H9 (cell line): Measurements from ENCODE around the gene PRDX2. TPM values are rescaled to one million over a fixed set of nuclear protein-coding genes. Genes with fewer than 3 reads are reported as not detected.

Experiments used
- DNase-seq: peaks from one replicate; pipeline ENCODE4 v3.0.0-alpha.2; 2017
- H2AFZ ChIP-seq: one replicate; pipeline ENCODE4 v1.6.1; 2013; ENCODE audit warnings: mild to moderate bottlenecking, low read length, control low read depth, moderate library complexity
- H2AK5ac ChIP-seq: 2 replicates; pipeline ENCODE4 v1.6.1; 2013; ENCODE audit warnings: low read length, control low read depth, mixed read lengths; ENCODE audit not compliant: insufficient read length
- H2BK120ac ChIP-seq: one replicate; pipeline ENCODE4 v1.6.1; 2013; ENCODE audit warnings: low read depth, mild to moderate bottlenecking, low read length, control low read depth, inconsistent platforms; ENCODE audit not compliant: poor library complexity, severe bottlenecking
- H2BK12ac ChIP-seq: 2 replicates; pipeline ENCODE4 v1.6.1; 2013; ENCODE audit warnings: low read length, control low read depth, mixed read lengths, low read depth; ENCODE audit not compliant: insufficient read length
- H2BK15ac ChIP-seq: 2 replicates; pipeline ENCODE4 v1.6.1; 2013; ENCODE audit warnings: low read depth, low read length, control low read depth
- H2BK20ac ChIP-seq: one replicate; pipeline ENCODE4 v1.6.1; 2013; ENCODE audit warnings: low read depth, mild to moderate bottlenecking, low read length, control low read depth, inconsistent platforms; ENCODE audit not compliant: poor library complexity, severe bottlenecking
- H2BK5ac ChIP-seq: 2 replicates; pipeline ENCODE4 v1.6.1; 2013; ENCODE audit warnings: low read length, control low read depth, mixed read lengths; ENCODE audit not compliant: insufficient read length
- H3K14ac ChIP-seq: 2 replicates; pipeline ENCODE4 v1.6.1; 2013; ENCODE audit warnings: low read length, control low read depth; ENCODE audit not compliant: insufficient read depth
- H3K18ac ChIP-seq: 2 replicates; pipeline ENCODE4 v1.6.1; 2013; ENCODE audit warnings: low read depth, mild to moderate bottlenecking, mixed read lengths, low read length, control low read depth; ENCODE audit not compliant: insufficient read length
- H3K23ac ChIP-seq: 2 replicates; pipeline ENCODE4 v1.6.1; 2013; ENCODE audit warnings: low read length, control low read depth, mixed read lengths, low read depth; ENCODE audit not compliant: insufficient read length
- H3K23me2 ChIP-seq: 2 replicates; pipeline ENCODE4 v1.6.1; 2013; ENCODE audit warnings: low read depth, mild to moderate bottlenecking, mixed read lengths, low read length, control low read depth; ENCODE audit not compliant: insufficient read length, poor library complexity, severe bottlenecking
- H3K27ac ChIP-seq: 2 replicates; pipeline ENCODE4 v1.5.1; 2013; ENCODE audit warnings: low read length, control low read depth, mixed read lengths, low read depth; ENCODE audit not compliant: insufficient read length
- H3K27me3 ChIP-seq: 2 replicates; pipeline ENCODE4 v1.6.1; 2013; ENCODE audit warnings: low read length, control low read depth, inconsistent platforms; ENCODE audit not compliant: insufficient read depth
- H3K4ac ChIP-seq: 2 replicates; pipeline ENCODE4 v1.6.1; 2013; ENCODE audit warnings: low read depth, mild to moderate bottlenecking, control low read depth, inconsistent platforms, low read length, moderate library complexity
- H3K4me1 ChIP-seq: 2 replicates; pipeline ENCODE4 v1.6.1; 2013; ENCODE audit warnings: low read length, control low read depth, inconsistent platforms; ENCODE audit not compliant: insufficient read depth
- H3K4me2 ChIP-seq: 2 replicates; pipeline ENCODE4 v1.6.1; 2013; ENCODE audit warnings: low read length, control low read depth, mixed read lengths; ENCODE audit not compliant: insufficient read length, insufficient read depth
- H3K56ac ChIP-seq: 2 replicates; pipeline ENCODE4 v1.6.1; 2013; ENCODE audit warnings: low read depth, mild to moderate bottlenecking, mixed read lengths, low read length, control low read depth; ENCODE audit not compliant: insufficient read length
- H3K79me1 ChIP-seq: 2 replicates; pipeline ENCODE4 v1.6.1; 2013; ENCODE audit warnings: low read depth, mild to moderate bottlenecking, moderate library complexity, low read length, control low read depth, inconsistent platforms; ENCODE audit not compliant: insufficient read depth, poor library complexity, severe bottlenecking
- H3K79me2 ChIP-seq: 2 replicates; pipeline ENCODE4 v1.6.1; 2013; ENCODE audit warnings: low read length, control low read depth, inconsistent platforms; ENCODE audit not compliant: insufficient read depth
- H3K9ac ChIP-seq: 2 replicates; pipeline ENCODE4 v1.6.1; 2013; ENCODE audit warnings: low read length, control low read depth, mixed read lengths; ENCODE audit not compliant: insufficient read length; ENCODE audit errors: extremely low read depth
- H3K9me3 ChIP-seq: one replicate; pipeline ENCODE4 v1.6.1; 2013; ENCODE audit warnings: low read depth, low read length, inconsistent platforms; ENCODE audit not compliant: control insufficient read depth
- H3T11ph ChIP-seq: one replicate; pipeline ENCODE4 v1.6.1; 2013; ENCODE audit warnings: mild to moderate bottlenecking, low read length, control low read depth, inconsistent platforms
- H4K20me1 ChIP-seq: one replicate; pipeline ENCODE4 v1.6.1; 2013; ENCODE audit not compliant: control insufficient read depth, insufficient read length, insufficient read depth
- H4K5ac ChIP-seq: 2 replicates; pipeline ENCODE4 v1.6.1; 2013; ENCODE audit warnings: low read depth, mild to moderate bottlenecking, mixed read lengths, low read length, control low read depth; ENCODE audit not compliant: insufficient read length
- H4K8ac ChIP-seq: replicated peaks from 2 replicates; pipeline ENCODE4 v1.6.1; 2013; ENCODE audit warnings: low read length, control low read depth, mixed read lengths, low read depth; ENCODE audit not compliant: insufficient read length
- H4K91ac ChIP-seq: 2 replicates; pipeline ENCODE4 v1.6.1; 2013; ENCODE audit warnings: low read depth, mild to moderate bottlenecking, moderate library complexity, mixed read lengths, low read length, control low read depth; ENCODE audit not compliant: insufficient read length
- H3K27ac Mint-ChIP-seq, 3 experiments: 2 replicates in 2 of 3; 3 replicates in 1 of 3; pipeline ENCODE4 v1.8.0; 2020 to 2021; ENCODE audit warnings: mixed read lengths in 3 of 3, mild to moderate bottlenecking in 1 of 3, moderate library complexity in 1 of 3
- H3K27me3 Mint-ChIP-seq: 2 replicates; pipeline ENCODE4 v1.8.0; 2021; ENCODE audit warnings: low read depth, mild to moderate bottlenecking, moderate library complexity, mixed read lengths
- H3K36me3 Mint-ChIP-seq, 3 experiments: 2 replicates in 2 of 3; 3 replicates in 1 of 3; pipeline ENCODE4 v1.8.0; 2020 to 2021; ENCODE audit warnings: low read depth in 3 of 3, mixed read lengths in 3 of 3; ENCODE audit not compliant: insufficient read depth in 1 of 3
- H3K4me1 Mint-ChIP-seq, 2 experiments: 2 replicates each; pipeline ENCODE4 v1.8.0; 2020; ENCODE audit warnings: mixed read lengths in 2 of 2
- H3K4me3 Mint-ChIP-seq, 2 experiments: 2 replicates in 1 of 2; 3 replicates in 1 of 2; pipeline ENCODE4 v1.8.0; 2020 to 2021; ENCODE audit warnings: mild to moderate bottlenecking in 2 of 2, mixed read lengths in 2 of 2, moderate library complexity in 1 of 2
- H3K9me3 Mint-ChIP-seq, 2 experiments: 2 replicates in 1 of 2; 3 replicates in 1 of 2; pipeline ENCODE4 v1.8.0; 2020; ENCODE audit warnings: mild to moderate bottlenecking in 2 of 2, mixed read lengths in 2 of 2, moderate library complexity in 1 of 2
- CTCF ChIP-seq: fragments of 200-600 bp; sonication (generic); conservative IDR thresholded peaks from 3 replicates; pipeline ENCODE4 v1.8.0; 2021; ENCODE audit warnings: antibody characterized with exemption, mild to moderate bottlenecking
- WGBS: extraction: QIAGEN DNeasy Blood & Tissue Kit; methylation state at CpG from one replicate; pipeline ENCODE4 v1.1.7; 2013; ENCODE audit warnings: missing lambda C conversion rate, low lambda C conversion rate, mixed read lengths; ENCODE audit not compliant: insufficient read length; ENCODE audit errors: extremely low coverage; 5-methylcytosine and 5-hydroxymethylcytosine counted together
- total RNA-seq: library from RNA; stranded (reverse); gene quantifications from 2 replicates; pipeline ENCODE4 v1.2.1, GENCODE V29; 2021

Gene PRDX2
- total RNA-seq, 1 experiment from 2014 or later = 468 TPM

GRCh38 chr19:12773571-12773970 lies 28.0 kb downstream of the PRDX2 start:
- Histone ChIP-seq H3K4me2 (no peak overlapping the region), H3K79me2 (no peaks in the 10 kb centered on the region), H3K23ac (no peak overlapping the region), H4K5ac (no peak overlapping the region), H3K27me3 (no peaks in the 10 kb centered on the region), H2BK5ac (no peak overlapping the region), H2BK20ac (no peak overlapping the region), H3K23me2 (peaks cover 12% of the 10 kb centered on the region), H3K27ac (no peak overlapping the region), H4K8ac (no peak overlapping the region), H2BK15ac (no peak overlapping the region), H4K20me1 (no peaks in the 10 kb centered on the region), H3K4ac (no peak overlapping the region), H3K4me1 (no peaks in the 10 kb centered on the region; the same call in 1 of the 2 replicates), H3K18ac (no peak overlapping the region), H2BK12ac (no peak overlapping the region), H3K56ac (no peak overlapping the region), H2AFZ (no peak overlapping the region), H3K9ac (no peak overlapping the region), H3T11ph (no peak overlapping the region), H3K79me1 (no peaks in the 10 kb centered on the region), H3K9me3 (no peaks in the 10 kb centered on the region), H4K91ac (no peak overlapping the region), H2BK120ac (no peak overlapping the region), H2AK5ac (no peak overlapping the region), H3K14ac (no peak overlapping the region)
- no peak for DNase-seq
- no CpG with 5 or more reads among the region's 2 CpGs for WGBS
- TF ChIP-seq CTCF = peak; percentile 34; the same call in 2 of the 3 replicates
- Mint-ChIP-seq H3K36me3 (peaks cover 16 to 25% (median 23%) of the 10 kb centered on the region in 3 experiments), H3K27me3 (no peaks in the 10 kb centered on the region), H3K4me1 (peaks cover 24 to 26% of the 10 kb centered on the region in 2 experiments), H3K9me3 (no peaks in the 10 kb centered on the region), H3K27ac (peak overlapping the region in 1 of 3 experiments; percentile 42; a peak in 1 of 7 replicates), H3K4me3 (peak overlapping the region; percentile 7 to 39; a peak in 4 of 5 replicates)
